ENCODE measurements around the gene ADAM22. TPM values are rescaled to one million over a fixed set of nuclear protein-coding genes. Genes with fewer than 3 reads are reported as not detected.

ADAM22 gene
- total and polyA plus RNA-seq, 2 donors (not counting 1 experiment from before 2014, with no cell fraction given) = 0.30 to 1.8 TPM

DNA sequence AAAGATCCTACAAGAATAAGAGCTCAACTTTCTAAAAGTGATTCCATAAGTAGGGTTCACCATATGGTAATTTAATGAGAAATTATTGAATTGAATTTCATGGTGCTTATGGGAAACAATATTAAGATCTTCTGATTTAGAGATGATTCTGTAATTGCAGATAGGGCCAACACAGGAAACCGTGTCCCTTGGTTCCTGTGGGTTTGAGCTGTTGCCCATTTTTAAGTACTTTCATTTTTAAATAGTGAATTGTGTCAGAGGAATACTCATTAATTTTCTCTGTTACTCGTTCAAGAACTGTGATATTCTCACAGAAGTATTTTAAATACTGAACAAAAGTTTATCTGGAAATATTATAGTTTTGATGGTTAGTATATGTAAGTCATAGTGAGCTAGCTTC, 156.6 kb downstream of the ADAM22 start:
- H3K36me3 ChIP-seq (replicated peaks in 1 of 2; ENCODE audit: control extremely low read depth in 1 of 2, control insufficient read depth in 1 of 2, extremely low read depth in 1 of 2, insufficient read depth in 2 of 2, low read length in 1 of 2) = no peaks in the 10 kb centered on the region
- WGBS (ENCODE audit: insufficient coverage) = no CpG with 5 or more reads among the region's 2 CpGs
- POLR2A ChIA-PET = no interaction called here
- TF ChIP-seq EZH2 (IDR thresholded peaks at IDR 0.05; ENCODE audit: borderline replicate concordance, insufficient read depth, low read depth, low read length, poor library complexity, severe bottlenecking) = no peak
- TF ChIP-seq, protein P1, sequence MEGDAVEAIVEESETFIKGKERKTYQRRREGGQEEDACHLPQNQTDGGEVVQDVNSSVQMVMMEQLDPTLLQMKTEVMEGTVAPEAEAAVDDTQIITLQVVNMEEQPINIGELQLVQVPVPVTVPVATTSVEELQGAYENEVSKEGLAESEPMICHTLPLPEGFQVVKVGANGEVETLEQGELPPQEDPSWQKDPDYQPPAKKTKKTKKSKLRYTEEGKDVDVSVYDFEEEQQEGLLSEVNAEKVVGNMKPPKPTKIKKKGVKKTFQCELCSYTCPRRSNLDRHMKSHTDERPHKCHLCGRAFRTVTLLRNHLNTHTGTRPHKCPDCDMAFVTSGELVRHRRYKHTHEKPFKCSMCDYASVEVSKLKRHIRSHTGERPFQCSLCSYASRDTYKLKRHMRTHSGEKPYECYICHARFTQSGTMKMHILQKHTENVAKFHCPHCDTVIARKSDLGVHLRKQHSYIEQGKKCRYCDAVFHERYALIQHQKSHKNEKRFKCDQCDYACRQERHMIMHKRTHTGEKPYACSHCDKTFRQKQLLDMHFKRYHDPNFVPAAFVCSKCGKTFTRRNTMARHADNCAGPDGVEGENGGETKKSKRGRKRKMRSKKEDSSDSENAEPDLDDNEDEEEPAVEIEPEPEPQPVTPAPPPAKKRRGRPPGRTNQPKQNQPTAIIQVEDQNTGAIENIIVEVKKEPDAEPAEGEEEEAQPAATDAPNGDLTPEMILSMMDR (IDR thresholded peaks at IDR 0.05) = no peak
- H3K9me3 Mint-ChIP-seq (ENCODE audit: insufficient read depth) = no peaks in the 10 kb centered on the region
- H3K9me3 ChIP-seq (ENCODE audit: control extremely low read depth in 1 of 3, control insufficient read depth in 2 of 3, insufficient read depth in 1 of 3, low read length in 2 of 3) = no peaks in the 10 kb centered on the region
- no peaks in the 10 kb centered on the region for H3K4me1 ChIP-seq (ENCODE audit: control insufficient read depth in 2 of 2, insufficient read depth in 2 of 2, low read length in 2 of 2)
- no peak overlapping the region for H2AFZ ChIP-seq (ENCODE audit: insufficient read depth, low read depth, low read length, poor library complexity, severe bottlenecking)
- H3K27me3 Mint-ChIP-seq = peaks cover 8% of the 10 kb centered on the region
- ATAC-seq (ENCODE audit: low read depth) (no peak), DNase-seq (no peak)
- no peak overlapping the region for H3K4me3 Mint-ChIP-seq
- H3K27ac ChIP-seq (ENCODE audit: low read length in 2 of 2) = no peak overlapping the region
- no peaks in the 10 kb centered on the region for H3K4me1 Mint-ChIP-seq
- H3K4me2 ChIP-seq (replicated peaks; ENCODE audit: low read depth, low read length, poor library complexity, severe bottlenecking) = no peak overlapping the region
- H3K9ac ChIP-seq (ENCODE audit: low read length) = no peak overlapping the region
- intact Hi-C loops (cut with micrococcal nuclease) = no loop called here
- CTCF ChIA-PET = no interaction called here
- no peaks in the 10 kb centered on the region for H4K20me1 ChIP-seq (ENCODE audit: control insufficient read depth, insufficient read depth, low read length, poor library complexity, severe bottlenecking)
- H3K79me2 ChIP-seq (ENCODE audit: control insufficient read depth, insufficient read depth, low read length) = no peaks in the 10 kb centered on the region
- no peak overlapping the region for H3K4me3 ChIP-seq (ENCODE audit: control extremely low read depth in 1 of 5, extremely low read depth in 1 of 5, insufficient read depth in 1 of 5, low read depth in 2 of 5, low read length in 4 of 5)
- no peaks in the 10 kb centered on the region for H3K27me3 ChIP-seq (replicated peaks in 1 of 4; ENCODE audit: control extremely low read depth in 1 of 4, control insufficient read depth in 3 of 4, insufficient read depth in 4 of 4, low read length in 3 of 4)
- no peak overlapping the region for H3K27ac Mint-ChIP-seq

DNA sequence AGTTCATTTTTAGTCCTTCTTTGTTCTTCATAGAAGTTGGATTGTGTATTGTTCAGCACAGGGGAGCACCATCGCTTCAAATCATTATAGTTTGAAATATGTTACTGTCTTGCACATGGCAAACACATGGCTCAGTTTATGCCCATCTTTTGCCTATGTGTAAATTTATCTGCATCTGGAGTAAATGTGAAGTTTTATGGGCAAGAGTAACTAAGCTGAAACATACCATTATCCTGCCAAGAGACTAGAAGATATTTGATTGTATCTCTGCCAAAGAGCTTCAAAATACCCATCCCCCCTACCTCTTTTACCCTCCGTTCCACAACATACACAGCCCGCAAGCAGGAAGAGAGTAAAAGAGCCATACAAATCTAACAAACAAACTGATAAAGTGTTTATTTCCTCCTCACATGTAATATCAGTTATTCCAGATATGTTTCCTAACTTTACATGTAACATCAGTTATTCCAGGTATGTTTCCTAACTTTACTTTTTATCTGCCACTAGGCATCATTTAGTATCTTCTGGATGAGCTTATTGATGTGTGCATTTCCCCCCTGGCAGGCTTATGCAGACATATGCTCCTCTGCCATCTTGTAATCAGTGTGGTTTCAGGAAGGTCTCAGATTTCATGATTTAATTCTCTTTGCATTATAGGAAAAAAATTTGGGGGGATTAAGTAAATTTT, 158.1 kb downstream of the ADAM22 start:
- Mint-ChIP-seq H3K4me3 (no peak overlapping the region), H3K4me1 (no peaks in the 10 kb centered on the region), H3K27ac (no peak overlapping the region), H3K27me3 (peaks cover 8% of the 10 kb centered on the region), H3K9me3 (ENCODE audit: insufficient read depth) (no peaks in the 10 kb centered on the region)
- H3K27me3 ChIP-seq (replicated peaks in 1 of 4; ENCODE audit: control extremely low read depth in 1 of 4, control insufficient read depth in 3 of 4, insufficient read depth in 4 of 4, low read length in 3 of 4) = no peaks in the 10 kb centered on the region
- intact Hi-C loops (cut with micrococcal nuclease) = no loop called here
- ChIA-PET CTCF (no interaction called here), POLR2A (no interaction called here)
- no peaks in the 10 kb centered on the region for H3K4me1 ChIP-seq (ENCODE audit: control insufficient read depth in 2 of 2, insufficient read depth in 2 of 2, low read length in 2 of 2)
- no peak overlapping the region for H3K9ac ChIP-seq (ENCODE audit: low read length)
- no peaks in the 10 kb centered on the region for H4K20me1 ChIP-seq (ENCODE audit: control insufficient read depth, insufficient read depth, low read length, poor library complexity, severe bottlenecking)
- WGBS (ENCODE audit: insufficient coverage) = no CpG with 5 or more reads among the region's 3 CpGs
- H3K36me3 ChIP-seq (replicated peaks in 1 of 2; ENCODE audit: control extremely low read depth in 1 of 2, control insufficient read depth in 1 of 2, extremely low read depth in 1 of 2, insufficient read depth in 2 of 2, low read length in 1 of 2) = no peaks in the 10 kb centered on the region
- no peak overlapping the region for H3K4me3 ChIP-seq (ENCODE audit: control extremely low read depth in 1 of 5, extremely low read depth in 1 of 5, insufficient read depth in 1 of 5, low read depth in 2 of 5, low read length in 4 of 5)
- TF ChIP-seq, protein P1 (IDR thresholded peaks at IDR 0.05) = no peak
- TF ChIP-seq EZH2 (IDR thresholded peaks at IDR 0.05; ENCODE audit: borderline replicate concordance, insufficient read depth, low read depth, low read length, poor library complexity, severe bottlenecking) = no peak
- H3K79me2 ChIP-seq (ENCODE audit: control insufficient read depth, insufficient read depth, low read length) = no peaks in the 10 kb centered on the region
- H3K9me3 ChIP-seq (ENCODE audit: control extremely low read depth in 1 of 3, control insufficient read depth in 2 of 3, insufficient read depth in 1 of 3, low read length in 2 of 3) = no peaks in the 10 kb centered on the region
- no peak overlapping the region for H3K4me2 ChIP-seq (replicated peaks; ENCODE audit: low read depth, low read length, poor library complexity, severe bottlenecking)
- ATAC-seq (ENCODE audit: low read depth) (no peak), DNase-seq (no peak)
- no peak overlapping the region for H2AFZ ChIP-seq (ENCODE audit: insufficient read depth, low read depth, low read length, poor library complexity, severe bottlenecking)
- no peak overlapping the region for H3K27ac ChIP-seq (ENCODE audit: low read length in 2 of 2)
